Articular chondrocyte of knee joint (primary cell): ENCODE measurements around the gene UBE2QL1. TPM values are rescaled to one million over a fixed set of nuclear protein-coding genes. Genes with fewer than 3 reads are reported as not detected.

ENCODE experiments used
- total RNA-seq: library from RNA; depleted of rRNA; stranded (reverse); fragments of >200 nt; gene quantifications from 2 replicates; pipeline ENCODE4 v1.2.3, GENCODE V29; 2012

UBE2QL1 gene
- total RNA-seq: 1.3 and 2.4 TPM in 2 replicates

GRCh38 chr5:6448622-6449464, at the start of gene UBE2QL1:
Gene UBE2QL1, plus strand, starts transcription at chr5:6448859. Its CDS starts 35 bp downstream, at chr5:6448894.

Other genes starting within 250 kb of the UBE2QL1 start
- 16.0 and 18.9 TPM in 2 replicates for gene MED10, start 70.3 kb upstream of the UBE2QL1 start, total RNA-seq
- gene NSUN2, start 184.2 kb downstream of the UBE2QL1 start, total RNA-seq: 30.4 and 32.9 TPM in 2 replicates
- 11.0 and 22.6 TPM in 2 replicates for gene SRD5A1, start 184.6 kb downstream of the UBE2QL1 start, total RNA-seq